ENCODE measurements around the gene GFOD2. TPM values are rescaled to one million over a fixed set of nuclear protein-coding genes. Genes with fewer than 3 reads are reported as not detected.

The GFOD2 gene
- total and polyA plus RNA-seq, 2 donors (not counting 3 experiments of a cell fraction or from before 2014, with no cell fraction given) = 38.1 to 47.5 TPM

DNA sequence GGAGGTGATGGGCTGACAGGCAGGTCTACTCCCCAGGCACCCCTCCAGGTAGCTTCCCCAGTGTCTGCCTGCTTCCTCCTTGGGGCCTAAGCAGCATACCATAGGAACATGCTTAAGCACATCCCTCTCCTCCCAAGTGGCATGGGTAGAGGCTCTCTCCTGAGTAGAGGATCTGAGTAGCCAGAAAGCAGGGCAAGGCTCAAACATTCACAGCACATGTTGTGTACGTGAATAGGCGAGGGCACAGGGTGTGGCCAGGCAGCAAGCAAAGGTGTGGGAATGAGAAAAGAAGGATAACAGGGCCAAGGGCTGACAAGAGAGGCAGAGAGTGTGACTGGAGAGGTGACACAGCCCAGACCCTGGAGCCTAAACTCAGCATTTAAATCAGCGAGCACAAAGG is 29.7 kb upstream of the GFOD2 start:
- CTCF ChIA-PET = interaction anchor here (1.8 to 3.3 kb wide), 2 partner anchors 9 to 12 kb away, joined by 6 to 17 read pairs; no protein-coding TSS in a partner anchor
- dilution Hi-C loops (cut with MboI; ENCODE audit: extremely low pct_ligation_motif_present, low sequenced_read_pairs) (no loop called here), intact Hi-C loops (cut with micrococcal nuclease) (no loop called here)
- Histone ChIP-seq H3K27me3 (ENCODE audit: control insufficient read depth in 2 of 2, insufficient read depth in 2 of 2, low read length in 2 of 2) (no peaks in the 10 kb centered on the region), H3K79me2 (ENCODE audit: control insufficient read depth, insufficient read depth, low read length) (no peaks in the 10 kb centered on the region), H3K9me1 (replicated peaks; ENCODE audit: control insufficient read depth, extremely low read depth, insufficient read depth, low read length) (no peaks in the 10 kb centered on the region), H2AFZ (ENCODE audit: low read depth, low read length) (no peak overlapping the region), H4K20me1 (replicated peaks; ENCODE audit: control insufficient read depth, extremely low read depth, insufficient read depth, low read length) (no peaks in the 10 kb centered on the region), H3K9me3 (replicated peaks; ENCODE audit: control insufficient read depth, insufficient read depth, low read length) (no peaks in the 10 kb centered on the region), H3K27ac (ENCODE audit: insufficient read depth, low read depth, low read length) (no peak overlapping the region), H3K4me2 (ENCODE audit: insufficient read depth, low read length) (no peak overlapping the region), H3K4me1 (ENCODE audit: control insufficient read depth, extremely low read depth, insufficient read depth, low read length) (no peaks in the 10 kb centered on the region), H3K4me3 (replicated peaks in 1 of 3; ENCODE audit: insufficient read depth in 1 of 3, low read depth in 1 of 3, low read length in 3 of 3) (no peak overlapping the region), H3K9ac (replicated peaks; ENCODE audit: extremely low read depth, insufficient read depth, low read length) (no peak overlapping the region), H3K36me3 (ENCODE audit: control insufficient read depth in 2 of 2, extremely low read depth in 1 of 2, insufficient read depth in 2 of 2, low read length in 2 of 2) (peaks cover 1 to 6% of the 10 kb centered on the region in 2 experiments)
- BruUV-seq (replicated peaks) = no TSS peak
- no peak for TF ChIP-seq CTCF (IDR thresholded peaks at IDR 0.05; ENCODE audit: extremely low read depth in 1 of 2, insufficient read depth in 1 of 2, low read depth in 1 of 2, low read length in 2 of 2)
- no peak for TF ChIP-seq GATA2 (IDR thresholded peaks at IDR 0.05; ENCODE audit: insufficient read depth, insufficient read length, low read depth, low read length)
- TF ChIP-seq, protein P1, sequence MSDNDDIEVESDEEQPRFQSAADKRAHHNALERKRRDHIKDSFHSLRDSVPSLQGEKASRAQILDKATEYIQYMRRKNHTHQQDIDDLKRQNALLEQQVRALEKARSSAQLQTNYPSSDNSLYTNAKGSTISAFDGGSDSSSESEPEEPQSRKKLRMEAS (IDR thresholded peaks at IDR 0.05; ENCODE audit: insufficient read depth, insufficient read length) = no peak
- TF ChIP-seq EZH2 (IDR thresholded peaks at IDR 0.05; ENCODE audit: borderline replicate concordance, low read depth, low read length, severe bottlenecking) = no peak
- no peak for TF ChIP-seq MYC (IDR thresholded peaks at IDR 0.05; ENCODE audit: low read depth, low read length)
- no peak for TF ChIP-seq POLR2A (IDR thresholded peaks at IDR 0.05; ENCODE audit: low read depth, low read length)
- TF ChIP-seq POLR2AphosphoS5 (IDR thresholded peaks at IDR 0.05; ENCODE audit: insufficient read depth, low read depth, low read length) = no peak
- no peak for TF ChIP-seq JUN (IDR thresholded peaks at IDR 0.05; ENCODE audit: borderline replicate concordance, insufficient read depth, insufficient read length, low read depth)
- no peak for TF ChIP-seq FOS (IDR thresholded peaks at IDR 0.05; ENCODE audit: borderline replicate concordance, insufficient read depth, low read length)
- DNase-seq (ENCODE audit: low read depth, low spot score) = no peak
- POLR2A ChIA-PET = no interaction called here
- FAIRE-seq = no peak
